ENCODE results near the gene MBOAT7.

Gene MBOAT7

GRCh38 chr19:54128796-54129616, 60.4 kb downstream of the MBOAT7 start:
- H3K9me3 ChIP-seq (ENCODE audit: insufficient read depth, low read length) = peaks cover 7% of the 10 kb centered on the region; the same call in 1 of the 2 replicates
- no peak overlapping the region for H3K9ac ChIP-seq (ENCODE audit: insufficient read length, low read depth)
- no peak for DNase-seq (ENCODE audit: low read depth, low spot score)
- H3K36me3 ChIP-seq (ENCODE audit: insufficient read depth, insufficient read length, low read length) = peaks cover 69% of the 10 kb centered on the region
- H3K27me3 ChIP-seq (ENCODE audit: insufficient read depth, insufficient read length) = no peaks in the 10 kb centered on the region
- no peaks in the 10 kb centered on the region for H3K4me1 ChIP-seq (ENCODE audit: insufficient read depth, insufficient read length)
- TF ChIP-seq YY1 (IDR thresholded peaks at IDR 0.05; ENCODE audit: insufficient read depth, insufficient read length) (no peak), SUZ12 (IDR thresholded peaks at IDR 0.05; ENCODE audit: extremely low read depth, insufficient read depth, insufficient read length) (no peak), ZNF274 (IDR thresholded peaks at IDR 0.05; ENCODE audit: low read depth, low read length) (no peak)
- H3K4me3 ChIP-seq (ENCODE audit: insufficient read length, low read depth) = no peak overlapping the region

- peaks cover 74% of the 10 kb centered on the region for H3K36me3 ChIP-seq (ENCODE audit: insufficient read depth, insufficient read length, low read length)
- H3K4me3 ChIP-seq (ENCODE audit: insufficient read length, low read depth) = no peak overlapping the region
- no peaks in the 10 kb centered on the region for H3K27me3 ChIP-seq (ENCODE audit: insufficient read depth, insufficient read length)
- DNase-seq (ENCODE audit: low read depth, low spot score) = no peak
- TF ChIP-seq ZNF274 (IDR thresholded peaks at IDR 0.05; ENCODE audit: low read depth, low read length) = no peak
- TF ChIP-seq YY1 (IDR thresholded peaks at IDR 0.05; ENCODE audit: insufficient read depth, insufficient read length) = no peak
- no peaks in the 10 kb centered on the region for H3K4me1 ChIP-seq (ENCODE audit: insufficient read depth, insufficient read length)
- no peak overlapping the region for H3K9ac ChIP-seq (ENCODE audit: insufficient read length, low read depth)
- peaks cover 3% of the 10 kb centered on the region; the same call in 1 of the 2 replicates for H3K9me3 ChIP-seq (ENCODE audit: insufficient read depth, low read length)
Observed at GRCh38 chr19:54128441-54128725, 61.0 kb downstream of the MBOAT7 start.

- H3K36me3 ChIP-seq (ENCODE audit: insufficient read depth, insufficient read length, low read length) = peaks cover 75% of the 10 kb centered on the region
- no peak overlapping the region for H3K4me3 ChIP-seq (ENCODE audit: insufficient read length, low read depth)
- H3K27me3 ChIP-seq (ENCODE audit: insufficient read depth, insufficient read length) = no peaks in the 10 kb centered on the region
- H3K9me3 ChIP-seq (ENCODE audit: insufficient read depth, low read length) = no peaks in the 10 kb centered on the region
- TF ChIP-seq YY1 (IDR thresholded peaks at IDR 0.05; ENCODE audit: insufficient read depth, insufficient read length) (no peak), ZNF274 (IDR thresholded peaks at IDR 0.05; ENCODE audit: low read depth, low read length) (no peak), SUZ12 (IDR thresholded peaks at IDR 0.05; ENCODE audit: extremely low read depth, insufficient read depth, insufficient read length) (no peak)
- H3K4me1 ChIP-seq (ENCODE audit: insufficient read depth, insufficient read length) = no peaks in the 10 kb centered on the region
- no peak overlapping the region for H3K9ac ChIP-seq (ENCODE audit: insufficient read length, low read depth)
- no peak for DNase-seq (ENCODE audit: low read depth, low spot score)
Observed at GRCh38 chr19:54127688-54128440, 61.5 kb downstream of the MBOAT7 start.

GRCh38 chr19:54125713-54126112, 63.7 kb downstream of the MBOAT7 start:
- Histone ChIP-seq H3K9ac (ENCODE audit: insufficient read length, low read depth) (no peak overlapping the region), H3K4me1 (ENCODE audit: insufficient read depth, insufficient read length) (no peaks in the 10 kb centered on the region), H3K9me3 (ENCODE audit: insufficient read depth, low read length) (no peaks in the 10 kb centered on the region), H3K27me3 (ENCODE audit: insufficient read depth, insufficient read length) (no peaks in the 10 kb centered on the region), H3K4me3 (ENCODE audit: insufficient read length, low read depth) (no peak overlapping the region), H3K36me3 (ENCODE audit: insufficient read depth, insufficient read length, low read length) (peaks cover 80% of the 10 kb centered on the region)
- no peak for DNase-seq (ENCODE audit: low read depth, low spot score)
- TF ChIP-seq ZNF274 (IDR thresholded peaks at IDR 0.05; ENCODE audit: low read depth, low read length) = no peak

GRCh38 chr19:54124393-54124792, 65.0 kb downstream of the MBOAT7 start:
- DNase-seq (ENCODE audit: low read depth, low spot score) = no peak
- no peak overlapping the region for H3K9ac ChIP-seq (ENCODE audit: insufficient read length, low read depth)
- no peaks in the 10 kb centered on the region for H3K4me1 ChIP-seq (ENCODE audit: insufficient read depth, insufficient read length)
- H3K36me3 ChIP-seq (ENCODE audit: insufficient read depth, insufficient read length, low read length) = peaks cover 86% of the 10 kb centered on the region
- H3K9me3 ChIP-seq (ENCODE audit: insufficient read depth, low read length) = no peaks in the 10 kb centered on the region
- no peak overlapping the region for H3K4me3 ChIP-seq (ENCODE audit: insufficient read length, low read depth)
- no peaks in the 10 kb centered on the region for H3K27me3 ChIP-seq (ENCODE audit: insufficient read depth, insufficient read length)
- TF ChIP-seq YY1 (IDR thresholded peaks at IDR 0.05; ENCODE audit: insufficient read depth, insufficient read length) = no peak
- no peak for TF ChIP-seq ZNF274 (IDR thresholded peaks at IDR 0.05; ENCODE audit: low read depth, low read length)
- TF ChIP-seq SUZ12 (IDR thresholded peaks at IDR 0.05; ENCODE audit: extremely low read depth, insufficient read depth, insufficient read length) = no peak

GRCh38 chr19:54123682-54124081, 65.7 kb downstream of the MBOAT7 start:
- DNase-seq (ENCODE audit: low read depth, low spot score) = no peak
- TF ChIP-seq ZNF274 (IDR thresholded peaks at IDR 0.05; ENCODE audit: low read depth, low read length) (no peak), YY1 (IDR thresholded peaks at IDR 0.05; ENCODE audit: insufficient read depth, insufficient read length) (no peak), SUZ12 (IDR thresholded peaks at IDR 0.05; ENCODE audit: extremely low read depth, insufficient read depth, insufficient read length) (no peak)
- H3K9ac ChIP-seq (ENCODE audit: insufficient read length, low read depth) = no peak overlapping the region
- no peaks in the 10 kb centered on the region for H3K9me3 ChIP-seq (ENCODE audit: insufficient read depth, low read length)
- no peaks in the 10 kb centered on the region for H3K4me1 ChIP-seq (ENCODE audit: insufficient read depth, insufficient read length)
- H3K36me3 ChIP-seq (ENCODE audit: insufficient read depth, insufficient read length, low read length) = peaks cover 85% of the 10 kb centered on the region
- no peak overlapping the region for H3K4me3 ChIP-seq (ENCODE audit: insufficient read length, low read depth)
- no peaks in the 10 kb centered on the region for H3K27me3 ChIP-seq (ENCODE audit: insufficient read depth, insufficient read length)
